HG03460 (cell line): ENCODE data around the gene TIGAR.

ENCODE experiments used
- ATAC-seq: cut with Tn5 transposase; IDR thresholded peaks from one replicate; pipeline ENCODE4 v1.9.1; 2021; ENCODE audit not compliant: unreplicated experiment

The TIGAR gene

DNA sequence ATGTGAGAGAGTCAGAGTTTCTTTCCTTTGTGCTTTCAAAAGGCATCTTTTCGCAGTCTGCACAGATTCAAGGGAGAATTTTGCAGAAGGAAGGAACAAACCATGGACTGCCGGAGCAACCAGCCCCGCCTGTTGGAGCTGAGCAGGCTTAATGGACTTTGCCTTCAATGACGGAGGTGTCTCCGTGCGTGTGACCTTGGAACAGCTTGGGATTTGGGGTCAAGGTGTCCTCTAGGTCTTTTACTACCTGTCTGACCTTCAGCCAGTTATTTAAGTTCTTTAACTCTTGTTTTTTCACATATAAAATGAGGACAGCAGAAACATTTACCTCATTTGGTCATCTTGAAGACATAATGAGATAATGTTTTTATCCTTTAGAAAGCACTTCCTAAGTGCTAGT is 54.4 kb downstream of the TIGAR start:
- no peak for ATAC-seq

GRCh38 chr12:4378772-4379171 is 57.8 kb downstream of the TIGAR start:
- no peak for ATAC-seq

DNA sequence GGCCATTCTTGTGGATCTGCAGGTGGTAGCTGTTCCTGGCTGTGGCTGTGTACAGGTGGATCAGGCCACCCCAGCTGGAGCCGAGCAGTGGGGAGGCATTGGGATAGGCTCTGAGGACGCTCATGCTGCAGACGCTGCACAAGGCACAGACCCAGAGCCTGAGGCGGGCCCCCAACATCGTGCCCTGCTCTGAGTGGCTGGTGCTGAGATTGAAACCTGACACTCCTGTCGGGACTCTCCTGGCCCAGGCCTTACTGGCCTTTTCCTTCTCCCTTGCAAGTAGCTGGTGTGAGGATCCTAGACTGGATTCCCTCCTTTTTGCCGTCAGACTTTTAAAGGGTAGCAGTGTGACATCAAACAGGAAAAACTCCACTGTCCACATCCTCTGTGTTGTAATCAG is 58.4 kb downstream of the TIGAR start, which contains the start of gene FGF23:
Gene FGF23 (minus strand): TSS at position 308 of the 400 bp plus-strand sequence. CDS start 130 bp downstream, at position 178.
- no peak for ATAC-seq

DNA sequence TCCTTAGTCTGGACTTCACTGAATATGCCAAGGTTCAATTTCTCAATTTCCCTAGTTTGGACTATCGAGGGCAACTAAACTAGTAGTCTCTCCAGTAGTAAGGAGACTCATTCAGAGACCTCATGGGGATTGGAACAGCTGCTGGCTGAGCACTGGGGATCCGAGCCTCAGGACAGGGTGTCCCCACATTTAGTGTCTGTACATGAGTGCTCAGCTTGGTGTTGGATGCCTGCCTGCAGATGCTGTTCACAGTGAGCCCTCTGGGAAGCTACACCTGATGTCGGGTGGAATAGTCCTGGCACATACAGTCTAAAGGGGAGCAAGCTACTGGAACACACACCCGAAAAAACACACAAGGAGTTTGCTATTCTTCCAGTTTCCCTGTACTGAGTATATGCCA is 59.3 kb downstream of the TIGAR start:
- no peak for ATAC-seq

DNA sequence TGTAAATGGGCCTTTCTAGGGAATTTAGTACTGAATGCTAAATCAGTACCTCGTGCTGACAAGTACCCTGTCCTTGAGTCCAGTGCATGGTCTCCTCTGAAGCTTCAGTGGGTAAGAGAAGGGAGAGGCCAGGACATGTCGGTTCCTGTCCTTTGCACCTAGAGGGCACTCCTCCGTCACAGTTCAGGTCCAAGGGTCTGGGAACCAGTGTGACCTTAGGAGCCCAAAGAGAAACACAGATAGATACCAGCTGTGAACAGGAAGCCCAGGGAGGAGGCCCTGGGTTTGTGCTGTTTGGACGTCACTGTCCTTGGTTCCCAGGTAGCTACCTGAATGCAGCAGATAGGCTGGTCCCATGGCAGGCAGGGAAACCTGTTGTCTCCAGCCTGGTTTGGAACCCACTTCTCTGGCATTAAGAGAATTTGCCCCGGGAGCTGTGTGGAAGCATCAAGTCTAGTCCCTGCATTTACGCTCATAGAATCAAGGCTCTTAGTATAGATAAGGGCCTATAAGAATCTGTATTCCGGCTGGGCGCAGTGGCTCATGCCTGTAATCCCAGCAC is 62.4 kb downstream of the TIGAR start:
- no peak for ATAC-seq

GRCh38 chr12:4386801-4387200 is 65.8 kb downstream of the TIGAR start:
- ATAC-seq = no peak

GRCh38 chr12:4387607-4388006 is 66.6 kb downstream of the TIGAR start:
- no peak for ATAC-seq

GRCh38 chr12:4388032-4388431 is 67.0 kb downstream of the TIGAR start:
- no peak for ATAC-seq

- no peak for ATAC-seq
Measured at GRCh38 chr12:4388662-4389061, 67.6 kb downstream of the TIGAR start.

- no peak for ATAC-seq
Measured at GRCh38 chr12:4392223-4392742, 71.3 kb downstream of the TIGAR start.

DNA sequence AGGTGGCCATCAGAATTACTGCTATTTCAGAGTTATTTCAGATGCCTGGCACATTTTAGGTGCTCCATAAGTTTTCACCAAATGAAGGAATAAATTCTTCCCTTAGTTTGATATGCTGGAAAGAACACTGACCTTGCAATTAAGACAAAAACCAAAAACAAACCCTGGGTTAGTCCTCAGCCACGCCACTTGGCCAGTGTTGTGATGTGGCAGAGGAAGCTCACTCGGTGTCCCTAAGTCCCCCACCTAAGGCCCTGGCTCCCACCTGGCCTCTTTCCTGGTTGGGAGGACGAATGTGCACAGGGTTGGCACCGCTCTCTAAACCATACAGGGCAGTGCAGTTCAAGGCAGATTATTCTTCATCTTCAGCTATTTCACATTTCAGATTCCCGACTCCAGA is 72.2 kb downstream of the TIGAR start:
- ATAC-seq = no peak

- ATAC-seq = no peak
Measured at GRCh38 chr12:4395818-4396217, 74.8 kb downstream of the TIGAR start.

DNA sequence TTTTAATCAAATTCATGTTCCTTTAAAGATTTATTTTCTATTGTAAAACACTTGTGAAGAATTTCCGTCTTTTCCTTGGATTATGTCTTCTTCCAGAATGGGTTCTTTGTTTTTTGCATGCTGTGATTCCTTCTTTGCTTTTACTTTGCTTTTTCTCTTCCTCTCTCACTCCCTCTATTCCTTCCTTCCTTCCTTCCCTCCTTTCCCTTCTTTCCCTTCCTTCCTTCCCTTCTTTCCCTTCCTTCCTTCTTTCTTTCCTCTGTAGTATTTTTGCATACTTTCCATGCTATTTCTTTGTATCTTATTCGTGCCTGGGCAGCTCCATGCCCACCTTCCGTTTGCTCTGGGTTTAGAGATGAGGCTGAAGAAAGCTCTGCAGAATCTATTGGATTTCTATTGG is 80.1 kb downstream of the TIGAR start:
- no peak for ATAC-seq

GRCh38 chr12:4402996-4403395 is 82.0 kb downstream of the TIGAR start:
- no peak for ATAC-seq
